Activated naive CD4-positive, alpha-beta T cell treated with anti-CD3 and anti-CD28 coated beads, Interleukin-2, amount 50 U/mL, for 24 hours (primary cell): Measurements from ENCODE around the gene PPP2R2B.

Experiments used
- H3K27ac Mint-ChIP-seq: one replicate; pipeline ENCODE4 v1.8.0; 2021; ENCODE audit warnings: mild to moderate bottlenecking, mixed read lengths
- H3K27me3 Mint-ChIP-seq: one replicate; pipeline ENCODE4 v1.8.0; 2021; ENCODE audit warnings: mixed read lengths
- H3K36me3 Mint-ChIP-seq: one replicate; pipeline ENCODE4 v1.8.0; 2021; ENCODE audit warnings: mixed read lengths
- H3K4me1 Mint-ChIP-seq: one replicate; pipeline ENCODE4 v1.8.0; 2021; ENCODE audit warnings: mixed read lengths
- H3K4me3 Mint-ChIP-seq: one replicate; pipeline ENCODE4 v1.8.0; 2021; ENCODE audit warnings: mild to moderate bottlenecking, mixed read lengths
- H3K9me3 Mint-ChIP-seq: one replicate; pipeline ENCODE4 v1.8.0; 2021; ENCODE audit warnings: mixed read lengths

Gene PPP2R2B

GRCh38 chr5:146788898-146789297 lies 89.7 kb downstream of the PPP2R2B start:
- no peak overlapping the region for H3K4me3 Mint-ChIP-seq
- H3K27me3 Mint-ChIP-seq: no peaks in the 10 kb centered on the region
- no peak overlapping the region for H3K27ac Mint-ChIP-seq
- H3K9me3 Mint-ChIP-seq: no peaks in the 10 kb centered on the region
- peaks cover under 1% of the 10 kb centered on the region for H3K4me1 Mint-ChIP-seq
- H3K36me3 Mint-ChIP-seq: no peaks in the 10 kb centered on the region

GRCh38 chr5:146785065-146785464 lies 93.5 kb downstream of the PPP2R2B start:
- Mint-ChIP-seq H3K9me3 (no peaks in the 10 kb centered on the region), H3K27me3 (no peaks in the 10 kb centered on the region), H3K36me3 (no peaks in the 10 kb centered on the region)

GRCh38 chr5:146781157-146781556 lies 97.4 kb downstream of the PPP2R2B start:
- Mint-ChIP-seq H3K27ac (no peak overlapping the region), H3K4me1 (no peaks in the 10 kb centered on the region), H3K27me3 (no peaks in the 10 kb centered on the region), H3K4me3 (no peak overlapping the region), H3K9me3 (no peaks in the 10 kb centered on the region), H3K36me3 (no peaks in the 10 kb centered on the region)

More at GRCh38 chr5:146785065-146785464, 93.5 kb downstream of the PPP2R2B start:
- Mint-ChIP-seq H3K4me3 (no peak overlapping the region), H3K27ac (no peak overlapping the region), H3K4me1 (no peaks in the 10 kb centered on the region)

GRCh38 chr5:146779211-146779869 lies 99.2 kb downstream of the PPP2R2B start:
- Mint-ChIP-seq H3K27ac (no peak overlapping the region), H3K27me3 (no peaks in the 10 kb centered on the region), H3K4me3 (no peak overlapping the region), H3K36me3 (peaks cover 4% of the 10 kb centered on the region), H3K9me3 (peaks cover 7% of the 10 kb centered on the region), H3K4me1 (no peaks in the 10 kb centered on the region)

GRCh38 chr5:146778795-146779194 lies 99.8 kb downstream of the PPP2R2B start:
- no peak overlapping the region for H3K27ac Mint-ChIP-seq
- H3K27me3 Mint-ChIP-seq: no peaks in the 10 kb centered on the region
- no peak overlapping the region for H3K4me3 Mint-ChIP-seq
- no peaks in the 10 kb centered on the region for H3K4me1 Mint-ChIP-seq
- H3K36me3 Mint-ChIP-seq: peaks cover 4% of the 10 kb centered on the region
- H3K9me3 Mint-ChIP-seq: peaks cover 7% of the 10 kb centered on the region

GRCh38 chr5:146778261-146778660 lies 100.3 kb downstream of the PPP2R2B start:
- H3K9me3 Mint-ChIP-seq: peaks cover 7% of the 10 kb centered on the region
- H3K27ac Mint-ChIP-seq: no peak overlapping the region
- no peak overlapping the region for H3K4me3 Mint-ChIP-seq
- H3K27me3 Mint-ChIP-seq: no peaks in the 10 kb centered on the region
- H3K4me1 Mint-ChIP-seq: no peaks in the 10 kb centered on the region
- H3K36me3 Mint-ChIP-seq: peaks cover 4% of the 10 kb centered on the region

- Mint-ChIP-seq H3K4me3 (no peak overlapping the region), H3K36me3 (peaks cover 4% of the 10 kb centered on the region), H3K27ac (no peak overlapping the region), H3K4me1 (no peaks in the 10 kb centered on the region), H3K27me3 (no peaks in the 10 kb centered on the region), H3K9me3 (peaks cover 7% of the 10 kb centered on the region)
These were observed 105.6 kb downstream of the PPP2R2B start for GRCh38 chr5:146772881-146773466.

GRCh38 chr5:146770980-146771379 lies 107.6 kb downstream of the PPP2R2B start:
- Mint-ChIP-seq H3K27me3 (no peaks in the 10 kb centered on the region), H3K4me1 (no peaks in the 10 kb centered on the region), H3K9me3 (peaks cover 7% of the 10 kb centered on the region), H3K36me3 (peaks cover 4% of the 10 kb centered on the region), H3K27ac (no peak overlapping the region), H3K4me3 (no peak overlapping the region)

- no peak overlapping the region for H3K4me3 Mint-ChIP-seq
- no peak overlapping the region for H3K27ac Mint-ChIP-seq
- H3K9me3 Mint-ChIP-seq: peaks cover 3% of the 10 kb centered on the region
- peaks cover 1% of the 10 kb centered on the region for H3K4me1 Mint-ChIP-seq
- no peaks in the 10 kb centered on the region for H3K27me3 Mint-ChIP-seq
- H3K36me3 Mint-ChIP-seq: peaks cover 2% of the 10 kb centered on the region
These were observed 108.0 kb downstream of the PPP2R2B start for GRCh38 chr5:146770546-146770945.

- H3K27me3 Mint-ChIP-seq: no peaks in the 10 kb centered on the region
- no peak overlapping the region for H3K4me3 Mint-ChIP-seq
These were observed 111.0 kb downstream of the PPP2R2B start for GRCh38 chr5:146767534-146767933.

GRCh38 chr5:146766013-146766412 lies 112.5 kb downstream of the PPP2R2B start:
- Mint-ChIP-seq H3K27me3 (no peaks in the 10 kb centered on the region), H3K9me3 (no peaks in the 10 kb centered on the region), H3K4me3 (no peak overlapping the region), H3K4me1 (peaks cover 12% of the 10 kb centered on the region), H3K36me3 (no peaks in the 10 kb centered on the region), H3K27ac (no peak overlapping the region)

More at GRCh38 chr5:146767534-146767933, 111.0 kb downstream of the PPP2R2B start:
- H3K4me1 Mint-ChIP-seq: peaks cover 12% of the 10 kb centered on the region
- H3K9me3 Mint-ChIP-seq: no peaks in the 10 kb centered on the region
- H3K27ac Mint-ChIP-seq: no peak overlapping the region
- H3K36me3 Mint-ChIP-seq: no peaks in the 10 kb centered on the region

- Mint-ChIP-seq H3K36me3 (no peaks in the 10 kb centered on the region), H3K27ac (no peak overlapping the region), H3K4me1 (peaks cover 15% of the 10 kb centered on the region), H3K4me3 (no peak overlapping the region), H3K27me3 (no peaks in the 10 kb centered on the region), H3K9me3 (peaks cover 3% of the 10 kb centered on the region)
These were observed 113.3 kb downstream of the PPP2R2B start for GRCh38 chr5:146765089-146765832.

GRCh38 chr5:146762830-146763229 lies 115.7 kb downstream of the PPP2R2B start:
- H3K4me3 Mint-ChIP-seq: no peak overlapping the region
- no peaks in the 10 kb centered on the region for H3K27me3 Mint-ChIP-seq
- H3K4me1 Mint-ChIP-seq: peaks cover 24% of the 10 kb centered on the region
- no peak overlapping the region for H3K27ac Mint-ChIP-seq
- H3K36me3 Mint-ChIP-seq: no peaks in the 10 kb centered on the region
- peaks cover 5% of the 10 kb centered on the region for H3K9me3 Mint-ChIP-seq

GRCh38 chr5:146761811-146762210 lies 116.7 kb downstream of the PPP2R2B start:
- Mint-ChIP-seq H3K36me3 (peaks cover under 1% of the 10 kb centered on the region), H3K4me1 (peaks cover 24% of the 10 kb centered on the region), H3K27me3 (no peaks in the 10 kb centered on the region), H3K4me3 (no peak overlapping the region), H3K9me3 (peaks cover 5% of the 10 kb centered on the region), H3K27ac (no peak overlapping the region)

GRCh38 chr5:146758938-146759337 lies 119.6 kb downstream of the PPP2R2B start:
- Mint-ChIP-seq H3K36me3 (peaks cover 2% of the 10 kb centered on the region), H3K4me3 (no peak overlapping the region), H3K4me1 (peaks cover 20% of the 10 kb centered on the region), H3K27ac (no peak overlapping the region), H3K27me3 (no peaks in the 10 kb centered on the region), H3K9me3 (peaks cover 5% of the 10 kb centered on the region)

- H3K27ac Mint-ChIP-seq: no peak overlapping the region
These were observed 120.5 kb downstream of the PPP2R2B start for GRCh38 chr5:146758076-146758475.

More at GRCh38 chr5:146758076-146758475, 120.5 kb downstream of the PPP2R2B start:
- H3K4me3 Mint-ChIP-seq: no peak overlapping the region
- peaks cover 9% of the 10 kb centered on the region for H3K9me3 Mint-ChIP-seq
- peaks cover 3% of the 10 kb centered on the region for H3K36me3 Mint-ChIP-seq
- peaks cover 28% of the 10 kb centered on the region for H3K4me1 Mint-ChIP-seq
- H3K27me3 Mint-ChIP-seq: no peaks in the 10 kb centered on the region
